Measurements from ENCODE around the gene NEK10. TPM values are rescaled to one million over a fixed set of nuclear protein-coding genes. Genes with fewer than 3 reads are reported as not detected.
"Not testable (repeated sequence)": the region's sequence is repeated elsewhere in the genome, so short reads cannot be mapped to it uniquely, and the experiment has no call there.

The NEK10 gene
- total RNA-seq, result 0.26 and 0.28 TPM in 2 replicates

DNA sequence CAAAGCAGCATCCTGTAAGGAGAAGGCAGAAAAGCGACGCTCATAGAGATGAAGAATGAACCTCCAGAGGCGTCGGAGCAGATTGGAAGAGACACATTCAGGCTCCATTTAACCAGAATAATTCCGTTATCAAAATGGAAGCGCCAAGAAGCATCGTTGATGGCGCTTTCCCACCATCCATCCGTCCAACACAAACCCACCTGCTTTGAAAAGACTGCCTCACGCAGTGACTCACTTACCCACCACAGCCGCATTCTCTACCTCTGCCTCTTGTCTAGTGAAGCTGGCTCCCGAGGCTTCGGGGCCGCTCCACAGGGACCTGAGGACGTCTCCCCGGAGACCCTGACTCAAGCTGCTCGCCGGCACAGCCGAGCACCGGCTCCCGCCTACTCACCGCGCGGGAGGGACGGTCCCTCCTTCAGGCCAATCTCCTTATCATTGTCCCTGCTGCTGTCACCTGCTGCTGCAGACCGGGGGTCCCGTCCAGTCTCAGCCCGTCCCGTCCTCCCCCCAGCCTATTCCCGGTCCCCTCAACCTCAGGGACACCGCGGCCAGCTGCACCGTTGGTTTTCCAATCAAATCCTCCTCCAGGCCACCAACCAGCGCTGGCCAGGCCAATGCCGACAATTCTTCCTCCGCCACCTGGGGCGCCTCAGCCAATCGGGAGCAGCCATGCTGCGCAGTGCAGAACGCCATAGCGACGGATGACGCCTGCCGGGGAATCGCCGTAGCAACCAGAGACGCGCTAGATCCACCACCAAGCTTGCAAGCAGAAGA is at the start of gene NEK10:
TSS of gene NEK10 (minus strand) at position 553 of the 777 bp plus-strand sequence. CDS start 16,501 bp downstream, outside the sequence.
- intact Hi-C loops (cut with micrococcal nuclease), result loop anchor here (1.0 to 5.0 kb wide), 3 partner anchors 12 to 958 kb away; partner anchors contain the start of gene SLC4A7
- H3K27ac Mint-ChIP-seq, result peak within 1 kb of the TSS; percentile 77
- H3K4me1 Mint-ChIP-seq, result peaks cover 13% of the 10 kb centered on the region
- H3K9me3 Mint-ChIP-seq, result no peaks in the 10 kb centered on the region
- DNase-seq, result peak; percentile 98
- H3K27me3 Mint-ChIP-seq, result no peaks in the 10 kb centered on the region
- H3K4me3 Mint-ChIP-seq, result peak within 1 kb of the TSS; percentile 95
- H3K36me3 Mint-ChIP-seq (ENCODE audit: low read depth), result no peaks in the 10 kb centered on the region

DNA sequence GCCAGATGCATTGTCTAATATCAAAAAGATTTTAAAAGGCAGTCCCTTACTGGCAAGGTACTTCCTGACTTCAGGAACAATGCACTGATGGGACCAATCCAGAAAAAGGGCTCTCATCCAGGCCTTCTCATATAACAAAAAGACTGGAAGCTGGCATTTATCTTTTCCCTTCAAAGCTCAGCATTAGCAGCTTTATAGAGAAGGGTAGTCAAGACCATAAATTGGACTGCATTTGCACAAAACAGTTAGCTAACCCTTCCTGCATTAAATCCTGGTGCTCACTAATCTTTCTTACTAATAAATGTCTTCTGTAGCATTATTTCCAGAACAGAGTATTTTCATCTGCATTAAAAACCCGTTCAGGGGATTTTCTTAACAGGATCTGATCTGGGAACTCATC is 46.0 kb upstream of the NEK10 start:
- no peak for DNase-seq
- no peak overlapping the region for H3K4me3 Mint-ChIP-seq
- H3K4me1 Mint-ChIP-seq, result no peaks in the 10 kb centered on the region
- no peaks in the 10 kb centered on the region for H3K27me3 Mint-ChIP-seq
- peaks cover 36% of the 10 kb centered on the region for H3K36me3 Mint-ChIP-seq (ENCODE audit: low read depth)
- no peaks in the 10 kb centered on the region for H3K9me3 Mint-ChIP-seq
- no peak overlapping the region for H3K27ac Mint-ChIP-seq
- intact Hi-C loops (cut with micrococcal nuclease), result no loop called here

DNA sequence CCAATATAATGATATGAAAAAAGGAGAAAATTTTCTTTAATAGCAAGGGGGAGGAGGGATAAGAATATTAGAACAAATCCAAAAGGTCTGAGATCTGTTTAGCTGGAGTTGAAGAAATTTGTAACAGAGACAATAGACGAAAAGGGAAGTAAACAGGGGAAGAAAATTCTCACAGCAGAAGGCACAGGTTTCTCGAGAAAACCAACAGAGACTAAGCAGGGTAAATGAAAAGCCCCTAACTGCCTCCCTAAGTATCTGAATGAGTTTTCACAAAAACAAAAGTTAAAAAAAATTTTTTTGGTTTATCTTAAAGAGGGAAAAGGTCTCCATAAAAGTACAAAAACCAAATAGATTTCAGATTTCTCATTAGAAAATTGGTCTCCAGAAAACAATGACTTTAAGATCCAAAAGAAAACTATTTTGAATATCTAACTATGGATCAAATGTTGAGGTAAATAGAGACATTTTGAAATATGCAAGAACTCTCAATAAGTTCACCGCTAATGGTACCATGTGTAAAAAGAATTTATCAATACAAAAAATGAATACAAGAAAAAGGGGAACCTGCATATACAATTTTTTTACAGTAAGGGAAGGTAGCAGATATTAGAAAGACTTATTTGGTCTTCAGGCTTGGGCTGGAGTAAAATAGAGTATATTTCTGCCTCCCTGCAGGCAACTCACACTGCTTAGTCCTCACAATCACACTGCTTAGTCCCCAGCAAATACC is 23.9 kb upstream of the NEK10 start:
- no peaks in the 10 kb centered on the region for H3K27me3 Mint-ChIP-seq
- H3K4me1 Mint-ChIP-seq, result peaks cover 10% of the 10 kb centered on the region
- no peaks in the 10 kb centered on the region for H3K9me3 Mint-ChIP-seq
- H3K36me3 Mint-ChIP-seq (ENCODE audit: low read depth), result peaks cover 38% of the 10 kb centered on the region
- H3K4me3 Mint-ChIP-seq, result no peak overlapping the region
- intact Hi-C loops (cut with micrococcal nuclease), result loop anchor here (2.0 kb wide), 1 partner anchor 16 kb away; no protein-coding TSS in a partner anchor
- no peak overlapping the region for H3K27ac Mint-ChIP-seq
- no peak for DNase-seq

DNA sequence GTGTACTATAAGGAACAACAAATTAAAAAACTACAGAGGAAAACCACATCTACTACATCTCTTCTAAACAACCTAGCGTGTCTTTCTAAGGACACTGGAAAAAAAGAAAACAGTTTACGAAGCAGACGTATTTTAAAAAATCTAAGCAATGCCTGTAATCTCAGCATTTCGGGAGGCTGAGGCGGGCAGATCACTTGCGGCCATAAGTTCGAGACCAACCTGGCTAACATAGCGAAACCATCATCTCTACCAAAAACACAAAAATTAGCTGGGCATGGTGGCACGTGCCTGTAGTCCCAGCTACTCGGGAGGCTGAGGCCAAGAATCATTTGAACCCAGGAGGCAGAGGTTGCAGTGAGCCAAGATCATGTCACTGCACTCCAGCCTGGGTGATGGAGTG is 23.2 kb upstream of the NEK10 start:
- intact Hi-C loops (cut with micrococcal nuclease), result loop anchor here (2.0 kb wide), 1 partner anchor 16 kb away; no protein-coding TSS in a partner anchor
- H3K27ac Mint-ChIP-seq, DNase-seq, H3K27me3 Mint-ChIP-seq, H3K4me3 Mint-ChIP-seq, H3K9me3 Mint-ChIP-seq: not testable (repeated sequence)
- Mint-ChIP-seq H3K36me3 (ENCODE audit: low read depth) (peaks cover 40% of the 10 kb centered on the region), H3K4me1 (peaks cover 11% of the 10 kb centered on the region)

DNA sequence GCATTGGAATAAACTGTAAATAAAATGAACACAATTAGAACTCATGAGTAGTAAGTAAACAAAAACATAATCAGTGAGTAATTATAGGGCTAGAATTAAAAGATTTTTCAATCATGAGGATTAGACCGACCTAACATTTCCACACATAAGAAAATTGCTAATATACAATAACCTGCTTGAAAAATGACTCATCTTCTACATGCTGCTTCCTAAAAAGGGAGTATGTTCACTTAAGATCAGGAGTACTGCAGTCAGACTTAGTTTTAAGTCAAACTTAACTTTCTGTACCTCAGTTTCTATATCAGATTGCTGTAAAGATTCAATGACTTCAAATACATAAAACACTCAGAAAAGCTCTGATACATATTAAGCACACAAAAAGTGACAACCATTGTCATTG is 22.6 kb upstream of the NEK10 start:
- Mint-ChIP-seq H3K36me3 (ENCODE audit: low read depth) (peaks cover 38% of the 10 kb centered on the region), H3K9me3 (no peaks in the 10 kb centered on the region), H3K27me3 (no peaks in the 10 kb centered on the region), H3K4me1 (peaks cover 11% of the 10 kb centered on the region), H3K4me3 (no peak overlapping the region), H3K27ac (no peak overlapping the region)
- DNase-seq, result no peak
- intact Hi-C loops (cut with micrococcal nuclease), result loop anchor here (2.0 kb wide), 1 partner anchor 15 kb away; no protein-coding TSS in a partner anchor

DNA sequence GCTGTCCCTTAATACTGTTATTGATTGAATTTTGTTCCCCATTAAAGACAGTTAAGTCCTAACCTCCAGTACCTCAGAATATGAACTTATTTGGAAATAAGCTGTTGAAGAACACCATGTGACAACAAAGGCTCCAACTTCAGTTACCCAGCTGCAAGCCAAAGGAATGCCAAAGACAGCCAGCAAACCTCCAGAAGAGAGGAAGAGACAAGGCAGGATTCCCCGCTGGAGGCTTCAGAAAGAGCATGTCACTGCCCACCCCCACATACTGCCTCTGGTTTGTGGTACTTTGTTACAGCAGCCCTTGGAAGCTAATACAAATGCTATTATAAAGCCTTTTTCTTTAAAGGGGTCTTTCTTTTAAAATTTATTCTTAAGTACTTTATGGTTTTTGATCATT is 18.4 kb upstream of the NEK10 start:
- peaks cover 3% of the 10 kb centered on the region for H3K4me1 Mint-ChIP-seq
- intact Hi-C loops (cut with micrococcal nuclease), result no loop called here
- no peak overlapping the region for H3K27ac Mint-ChIP-seq
- peaks cover 40% of the 10 kb centered on the region for H3K36me3 Mint-ChIP-seq (ENCODE audit: low read depth)
- H3K27me3 Mint-ChIP-seq, result no peaks in the 10 kb centered on the region
- no peak overlapping the region for H3K4me3 Mint-ChIP-seq
- DNase-seq, result no peak
- H3K9me3 Mint-ChIP-seq, result no peaks in the 10 kb centered on the region

- Mint-ChIP-seq H3K4me3 (no peak overlapping the region), H3K4me1 (peaks cover 3% of the 10 kb centered on the region), H3K36me3 (ENCODE audit: low read depth) (peaks cover 34% of the 10 kb centered on the region), H3K9me3 (no peaks in the 10 kb centered on the region), H3K27ac (no peak overlapping the region), H3K27me3 (no peaks in the 10 kb centered on the region)
- no peak for DNase-seq
- intact Hi-C loops (cut with micrococcal nuclease), result no loop called here
Measured at GRCh38 chr3:27385504-27385903, 16.3 kb upstream of the NEK10 start.

DNA sequence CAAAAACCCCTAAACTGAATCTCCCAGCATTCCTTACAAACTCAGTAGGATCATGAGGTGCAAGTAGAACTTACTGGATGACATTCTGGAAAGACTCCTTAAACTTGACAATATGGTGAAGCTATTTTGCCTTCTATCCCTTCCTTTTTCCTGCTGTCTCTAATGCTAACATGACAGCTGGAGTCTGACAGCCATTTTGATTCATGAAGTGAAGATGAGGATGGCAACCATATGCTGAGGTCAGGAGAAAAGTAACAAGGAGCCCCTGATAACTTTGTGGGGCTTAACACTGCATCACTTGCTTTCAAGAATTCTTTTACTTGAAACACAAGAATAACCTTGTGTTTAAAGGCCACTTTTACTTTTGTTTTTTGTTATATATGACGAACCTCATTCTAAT is 15.0 kb upstream of the NEK10 start:
- no peaks in the 10 kb centered on the region for H3K9me3 Mint-ChIP-seq
- H3K4me1 Mint-ChIP-seq, result peaks cover 4% of the 10 kb centered on the region
- H3K4me3 Mint-ChIP-seq, result no peak overlapping the region
- H3K27ac Mint-ChIP-seq, result no peak overlapping the region
- DNase-seq, result no peak
- peaks cover 34% of the 10 kb centered on the region for H3K36me3 Mint-ChIP-seq (ENCODE audit: low read depth)
- intact Hi-C loops (cut with micrococcal nuclease), result no loop called here
- no peaks in the 10 kb centered on the region for H3K27me3 Mint-ChIP-seq

DNA sequence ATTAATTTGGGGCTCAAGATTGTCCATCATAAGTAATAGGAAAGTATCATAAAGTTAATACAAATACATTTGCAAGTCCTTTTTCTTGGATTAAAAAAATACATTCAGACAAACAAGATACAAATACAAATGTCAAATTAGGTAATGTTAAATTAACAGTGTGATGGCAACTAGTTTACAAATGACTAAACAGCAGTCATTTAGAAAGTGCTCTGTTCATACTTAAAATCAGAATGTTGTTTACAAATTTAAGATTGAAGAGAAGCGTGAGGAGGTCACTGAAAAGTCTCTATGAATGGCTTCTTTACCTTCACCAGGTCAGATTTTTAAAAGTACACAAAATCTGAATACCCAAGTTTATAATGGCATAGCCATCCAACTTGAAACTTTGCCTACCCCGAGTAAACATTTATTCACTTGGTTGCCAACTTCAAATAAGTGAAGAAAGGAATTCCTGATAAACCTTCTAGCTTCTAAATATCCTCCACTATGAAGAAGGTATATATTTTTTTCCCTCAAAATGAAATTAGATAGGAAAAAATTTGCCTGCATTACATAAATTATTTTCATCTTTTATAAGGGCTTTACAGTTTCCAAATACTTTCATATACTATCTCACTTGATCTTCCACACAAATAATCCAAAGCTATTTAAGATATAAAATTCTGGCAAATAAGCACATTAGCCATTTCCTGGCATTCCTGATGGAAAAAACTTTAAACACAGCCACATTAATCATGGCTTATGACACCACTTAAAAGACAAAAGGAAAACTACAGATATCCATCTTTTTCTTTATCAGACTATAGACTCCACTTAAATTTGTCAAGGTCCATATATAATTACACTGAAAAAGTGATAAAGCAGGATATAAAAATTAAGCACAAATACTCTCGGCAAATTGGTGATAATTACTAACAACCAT is 11.5 kb upstream of the NEK10 start:
- intact Hi-C loops (cut with micrococcal nuclease), result no loop called here
- Mint-ChIP-seq H3K27ac (no peak overlapping the region), H3K36me3 (ENCODE audit: low read depth) (peaks cover 34% of the 10 kb centered on the region), H3K4me1 (peaks cover 2% of the 10 kb centered on the region), H3K27me3 (no peaks in the 10 kb centered on the region), H3K4me3 (no peak overlapping the region), H3K9me3 (no peaks in the 10 kb centered on the region)
- no peak for DNase-seq

- no peak overlapping the region for H3K27ac Mint-ChIP-seq
Measured at GRCh38 chr3:27378331-27378730, 9.1 kb upstream of the NEK10 start.

GRCh38 chr3:27376109-27376772 is 7.1 kb upstream of the NEK10 start:
- Mint-ChIP-seq H3K4me3 (no peak overlapping the region), H3K9me3 (no peaks in the 10 kb centered on the region), H3K27ac (no peak overlapping the region), H3K36me3 (ENCODE audit: low read depth) (peaks cover 19% of the 10 kb centered on the region), H3K27me3 (no peaks in the 10 kb centered on the region), H3K4me1 (peaks cover 2% of the 10 kb centered on the region)
- intact Hi-C loops (cut with micrococcal nuclease), result loop anchor here (2.0 kb wide), 1 partner anchor 17 kb away; no protein-coding TSS in a partner anchor
- DNase-seq, result no peak

More at GRCh38 chr3:27378331-27378730, 9.1 kb upstream of the NEK10 start:
- intact Hi-C loops (cut with micrococcal nuclease), result no loop called here
- no peak overlapping the region for H3K4me3 Mint-ChIP-seq
- no peaks in the 10 kb centered on the region for H3K27me3 Mint-ChIP-seq
- H3K36me3 Mint-ChIP-seq (ENCODE audit: low read depth), result peaks cover 28% of the 10 kb centered on the region
- H3K9me3 Mint-ChIP-seq, result no peaks in the 10 kb centered on the region
- peaks cover 2% of the 10 kb centered on the region for H3K4me1 Mint-ChIP-seq
- no peak for DNase-seq

DNA sequence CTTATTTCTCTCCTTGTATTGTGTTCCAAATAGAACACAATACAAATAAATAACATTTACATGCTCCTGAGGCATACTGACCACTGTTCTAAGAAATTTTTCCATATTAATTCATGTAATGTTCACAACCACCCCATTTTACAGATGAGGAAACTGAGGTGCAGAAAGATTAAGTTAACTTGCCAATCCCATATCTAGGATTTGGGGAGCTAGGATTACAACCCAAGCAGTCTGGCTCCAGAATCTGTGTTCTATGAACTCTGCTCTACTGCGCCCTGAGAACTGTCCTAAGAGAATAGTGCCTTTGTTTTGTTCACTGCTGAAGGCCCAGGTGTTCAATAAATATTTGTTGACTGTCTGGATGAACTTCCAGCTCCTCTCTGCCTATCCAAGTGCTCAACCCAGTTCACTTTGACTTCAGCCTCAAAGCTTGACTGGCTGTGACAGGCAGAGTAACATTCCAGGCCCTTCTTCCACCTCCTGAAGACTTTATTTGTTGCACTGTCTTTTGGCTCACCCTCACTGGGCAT is 3.1 kb downstream of the NEK10 start:
- no peaks in the 10 kb centered on the region for H3K36me3 Mint-ChIP-seq (ENCODE audit: low read depth)
- H3K27ac Mint-ChIP-seq, result no peak overlapping the region
- peaks cover 13% of the 10 kb centered on the region for H3K4me1 Mint-ChIP-seq
- H3K9me3 Mint-ChIP-seq, result no peaks in the 10 kb centered on the region
- no peaks in the 10 kb centered on the region for H3K27me3 Mint-ChIP-seq
- no peak for DNase-seq
- no peak overlapping the region for H3K4me3 Mint-ChIP-seq
- intact Hi-C loops (cut with micrococcal nuclease), result loop anchor here (5.0 kb wide), 1 partner anchor 961 kb away; no protein-coding TSS in a partner anchor
